Activated CD4-positive, alpha-beta T cell treated with anti-CD3 and anti-CD28 coated beads for 48 hours (primary cell): ENCODE measurements around the gene NFATC4.
"Not testable (repeated sequence)": the region's sequence is repeated elsewhere in the genome, so short reads cannot be mapped to it uniquely, and the experiment has no call there.

Source experiments
- DNase-seq: peaks from one replicate; pipeline ENCODE4 v3.0.0-alpha.2; 2020

NFATC4 gene

GRCh38 chr14:24339284-24340151 is 28.5 kb upstream of the NFATC4 start, which contains the start of gene RIPK3:
Gene RIPK3 (minus strand): TSS chr14:24339991. CDS start chr14:24339826, 165 bp downstream.
- peak; percentile 76 for DNase-seq

GRCh38 chr14:24340606-24341005 is 27.4 kb upstream of the NFATC4 start:
- no peak for DNase-seq

- no peak for DNase-seq
Observed at GRCh38 chr14:24342889-24343288, 25.1 kb upstream of the NFATC4 start.

GRCh38 chr14:24343795-24344660 is 24.0 kb upstream of the NFATC4 start:
- DNase-seq, result no peak

GRCh38 chr14:24347134-24347533 is 20.9 kb upstream of the NFATC4 start:
- DNase-seq, result no peak

GRCh38 chr14:24348186-24348585 is 19.8 kb upstream of the NFATC4 start:
- no peak for DNase-seq

GRCh38 chr14:24349742-24350141 is 18.2 kb upstream of the NFATC4 start:
- DNase-seq, result no peak

GRCh38 chr14:24351517-24351916 is 16.5 kb upstream of the NFATC4 start:
- no peak for DNase-seq

GRCh38 chr14:24353559-24354481 is 14.2 kb upstream of the NFATC4 start:
- no peak for DNase-seq

GRCh38 chr14:24354482-24354825 is 13.5 kb upstream of the NFATC4 start:
- DNase-seq, result not testable (repeated sequence)

- no peak for DNase-seq
Observed at GRCh38 chr14:24355009-24355408, 13.0 kb upstream of the NFATC4 start.

GRCh38 chr14:24356208-24356607 is 11.8 kb upstream of the NFATC4 start:
- no peak for DNase-seq

- DNase-seq, result no peak
Observed at GRCh38 chr14:24360281-24360680, 7.7 kb upstream of the NFATC4 start.

GRCh38 chr14:24361326-24361725 is 6.7 kb upstream of the NFATC4 start:
- DNase-seq, result no peak

- DNase-seq, result no peak
Observed at GRCh38 chr14:24362241-24362960, 5.6 kb upstream of the NFATC4 start.

- DNase-seq, result no peak
Observed at GRCh38 chr14:24363401-24363800, 4.6 kb upstream of the NFATC4 start.

- no peak for DNase-seq
Observed at GRCh38 chr14:24364841-24365240, 3.1 kb upstream of the NFATC4 start.

- DNase-seq, result peak; percentile 85
Observed at GRCh38 chr14:24365600-24366412, 2.2 kb upstream of the NFATC4 start.

- no peak for DNase-seq
Observed at GRCh38 chr14:24366413-24366720, 1.6 kb upstream of the NFATC4 start.

- peak; percentile 50 for DNase-seq
Observed at GRCh38 chr14:24366721-24367513, 1.1 kb upstream of the NFATC4 start.

- DNase-seq, result no peak
Observed at GRCh38 chr14:24368212-24368561, 203 bp downstream of the NFATC4 start.
